GM12878 (cell line): ENCODE data around the gene GMPR2. TPM values are rescaled to one million over a fixed set of nuclear protein-coding genes. Genes with fewer than 3 reads are reported as not detected.

Experiments
- ATAC-seq: fragments of 200-7000 bp; cut with Tn5 transposase; 3 replicates; pipeline ENCODE4 v1.9.1; 2020; ENCODE audit warnings: mild to moderate bottlenecking, moderate library complexity
- BruUV-seq: library from RNA; stranded (reverse); fragments of 400-500 nt; replicated peaks from 2 replicates; lab custom pipeline; 2021; lab: Mats Ljungman, UMichigan
- CTCF ChIA-PET: fragments of 300-600 bp; sonication (Branson Sonifier 250); formaldehyde crosslinking; extraction: SDS; loops from one replicate; lab custom pipeline; 2021; ENCODE audit warnings: inconsistent platforms; lab: Yijun Ruan, JAX
- POLR2A ChIA-PET: fragments of 350-600 bp; formaldehyde crosslinking; extraction: SDS; loops from one replicate; lab custom pipeline; 2021; ENCODE audit warnings: inconsistent platforms; lab: Charles Lee
- RAD21 ChIA-PET: fragments of 300-600 bp; sonication (Branson Sonifier 250); formaldehyde crosslinking; loops from one replicate; lab custom pipeline; 2023; ENCODE audit warnings: antibody characterized with exemption; ENCODE audit not compliant: unreplicated experiment; lab: Charles Lee
- SMC1A ChIA-PET: fragments of 300-600 bp; sonication (Branson Sonifier 250); formaldehyde crosslinking; loops from one replicate; lab custom pipeline; 2023; ENCODE audit not compliant: unreplicated experiment, uncharacterized antibody; lab: Charles Lee
- DNase-seq: peaks from one replicate; pipeline ENCODE4 v3.0.0-alpha.2; 2011; ENCODE audit warnings: low read depth, low spot score
- FAIRE-seq: peaks from 3 replicates; lab custom pipeline; 2011; peaks lifted over from hg19 to GRCh38; lab: Jason Lieb, UNC
- H2AFZ ChIP-seq: 2 replicates; pipeline ENCODE4 v1.6.0; 2011; ENCODE audit warnings: low read depth, low read length, control low read depth; ENCODE audit not compliant: control insufficient read depth
- H3K27ac ChIP-seq: 2 replicates; pipeline ENCODE4 v1.5.1; 2011; ENCODE audit warnings: control low read depth; ENCODE audit not compliant: control insufficient read depth, insufficient read depth
- H3K27me3 ChIP-seq, 2 experiments: replicated peaks in 1 of 2; 2 replicates each; pipeline versions ENCODE4 v1.6.0 to v1.6.1; 2011; ENCODE audit warnings: low read length in 1 of 2; ENCODE audit not compliant: control insufficient read depth in 2 of 2, insufficient read depth in 2 of 2
- H3K36me3 ChIP-seq, 2 experiments: 2 replicates each; pipeline ENCODE4 v1.5.1; 2011; ENCODE audit warnings: low read length in 1 of 2; ENCODE audit not compliant: control insufficient read depth in 2 of 2, insufficient read depth in 2 of 2
- H3K4me1 ChIP-seq: 2 replicates; pipeline ENCODE4 v1.6.1; 2011; ENCODE audit warnings: mild to moderate bottlenecking, low read length, moderate library complexity, mixed read lengths; ENCODE audit not compliant: control insufficient read depth, insufficient read depth
- H3K4me2 ChIP-seq: 2 replicates; pipeline ENCODE4 v1.6.0; 2011; ENCODE audit warnings: control low read depth; ENCODE audit not compliant: control insufficient read depth, insufficient read depth
- H3K4me3 ChIP-seq: fragments of 200-600 bp; sonication (generic); 2 replicates; pipeline ENCODE4 v1.5.1; 2016
- H3K79me2 ChIP-seq: 2 replicates; pipeline ENCODE4 v1.6.0; 2011; ENCODE audit warnings: low read length; ENCODE audit not compliant: control insufficient read depth, insufficient read depth
- H3K9ac ChIP-seq: 2 replicates; pipeline ENCODE4 v1.8.0; 2011; ENCODE audit warnings: low read length, control low read depth, mixed read lengths; ENCODE audit not compliant: control insufficient read depth, insufficient read depth
- H3K9me3 ChIP-seq: replicated peaks from 3 replicates; pipeline ENCODE4 v1.5.1; 2011; ENCODE audit warnings: mild to moderate bottlenecking, low read length; ENCODE audit not compliant: control insufficient read depth, insufficient read depth
- H4K20me1 ChIP-seq: 2 replicates; pipeline ENCODE4 v1.6.0; 2011; ENCODE audit not compliant: control insufficient read depth, insufficient read depth
- BCL11A ChIP-seq: IDR thresholded peaks from 2 replicates; pipeline ENCODE4 v1.6.1; 2011; ENCODE audit warnings: low read depth, low read length
- BMI1 ChIP-seq: fragments of 450-650 bp; IDR thresholded peaks from 2 replicates; pipeline ENCODE4 v1.6.1; 2016; ENCODE audit warnings: mild to moderate bottlenecking, moderate library complexity, borderline replicate concordance
- CBX5 ChIP-seq: sonication (generic); IDR thresholded peaks from 2 replicates; pipeline ENCODE4 v1.6.1; 2016; ENCODE audit warnings: low read depth, moderate library complexity, mild to moderate bottlenecking, inconsistent platforms
- EED ChIP-seq: sonication (generic); IDR thresholded peaks from 2 replicates; pipeline ENCODE4 v1.6.1; 2016; ENCODE audit warnings: antibody characterized with exemption, low read depth
- HSF1 ChIP-seq: fragments of 150-350 bp; IDR thresholded peaks from 2 replicates; pipeline ENCODE4 v1.6.1; 2014; ENCODE audit warnings: mild to moderate bottlenecking, low read depth, low read length
- MYC ChIP-seq: IDR thresholded peaks from 2 replicates; pipeline ENCODE4 v1.6.1; 2011; ENCODE audit warnings: mild to moderate bottlenecking, low read length, moderate library complexity, inconsistent platforms; ENCODE audit not compliant: insufficient read depth, insufficient replicate concordance, insufficient read length, severe bottlenecking
- NFIC ChIP-seq: IDR thresholded peaks from 2 replicates; pipeline ENCODE4 v1.6.1; 2012; ENCODE audit warnings: low read depth, mild to moderate bottlenecking, inconsistent platforms, low read length, moderate library complexity
- NKRF ChIP-seq: fragments of 450-650 bp; conservative IDR thresholded peaks from 2 replicates; pipeline ENCODE4 v1.6.1; 2017; ENCODE audit warnings: mild to moderate bottlenecking, moderate library complexity
- NR2C1 ChIP-seq: fragments of 450-650 bp; IDR thresholded peaks from 2 replicates; pipeline ENCODE4 v1.6.1; 2017; ENCODE audit warnings: antibody characterized with exemption, mild to moderate bottlenecking, moderate library complexity
- POU2F2 ChIP-seq: IDR thresholded peaks from 3 replicates; pipeline ENCODE4 v1.6.1; 2011; ENCODE audit warnings: low read depth, mild to moderate bottlenecking, low read length, borderline replicate concordance
- RFX5 ChIP-seq: IDR thresholded peaks from 2 replicates; pipeline ENCODE4 v1.6.1; 2011; ENCODE audit warnings: low read depth, low read length, improper control_type of control experiment
- RUNX3 ChIP-seq: IDR thresholded peaks from 2 replicates; pipeline ENCODE4 v1.6.1; 2012; ENCODE audit warnings: low read length, inconsistent platforms
- SREBF2 ChIP-seq: IDR thresholded peaks from 2 replicates; pipeline ENCODE4 v1.6.1; 2012; ENCODE audit warnings: mild to moderate bottlenecking, low read length
- SUZ12 ChIP-seq: fragments of 200-600 bp; sonication (generic); IDR thresholded peaks from one replicate; pipeline ENCODE4 v1.6.1; 2018; ENCODE audit warnings: antibody characterized with exemption, mild to moderate bottlenecking; ENCODE audit not compliant: unreplicated experiment
- YY1 ChIP-seq: IDR thresholded peaks from 2 replicates; pipeline ENCODE4 v1.6.1; 2011; ENCODE audit warnings: low read depth, mild to moderate bottlenecking, low read length
- ZBTB33 ChIP-seq: fragments of 450-650 bp; IDR thresholded peaks from 2 replicates; pipeline ENCODE4 v1.6.1; 2017; ENCODE audit warnings: mild to moderate bottlenecking
- ZNF217 ChIP-seq: fragments of 450-650 bp; IDR thresholded peaks from 2 replicates; pipeline ENCODE4 v1.6.1; 2017; ENCODE audit warnings: antibody characterized with exemption, mild to moderate bottlenecking
- WGBS: methylation state at CpG from one replicate; pipeline ENCODE4 v1.1.6; 2016; ENCODE audit warnings: low lambda C conversion rate; ENCODE audit not compliant: insufficient replicate concordance, insufficient coverage; ENCODE audit errors: missing lambda C conversion rate; 5-methylcytosine and 5-hydroxymethylcytosine counted together
- in situ Hi-C: fragments of 300-500 bp; cut with MboI; formaldehyde crosslinking; loops from 9 replicates; pipeline ENCODE4 v1.14.3; 2018; ENCODE audit warnings: mixed read lengths
- intact Hi-C: fragments of 100-400 bp; cut with micrococcal nuclease; formaldehyde crosslinking; loops from one replicate; pipeline ENCODE4 v1.14.2; 2022; ENCODE audit not compliant: unreplicated experiment
- polyA plus RNA-seq, 11 experiments: library from polyadenylated mRNA; depleted of rRNA in 4 of 11; unstranded in 6 of 11; stranded (reverse) in 5 of 11; fragments of >200 nt; fragmentation: Nextera tagmentation in 4 of 11; fragmentation: Illumina TruSeq in 1 of 11; extraction: Ambion mirVana in 4 of 11; extraction: Trizol in 1 of 11; gene quantifications; 1 replicate in 1 of 11; 2 replicates in 10 of 11; pipeline versions ENCODE4 v1.2.1 to v1.2.3, GENCODE V29; 2011 to 2016; ENCODE audit warnings: inconsistent platforms in 2 of 11, missing spikeins in 2 of 11, low read depth in 1 of 11
- total RNA-seq, 4 experiments: library from RNA; depleted of rRNA in 3 of 4; stranded (reverse); fragments of >200 nt in 3 of 4; fragmentation: Illumina TruSeq in 1 of 4; extraction: Trizol in 1 of 4; gene quantifications; 2 replicates each; pipeline versions ENCODE4 v1.2.1 to v1.2.3, GENCODE V29; 2013 to 2021

GMPR2 gene
- total and polyA plus RNA-seq, 10 of the 15 experiments (the other 5 are each of a cell fraction or from before 2014, with no cell fraction given): 55.1 to 80.3 (median 61.5) TPM

- Histone ChIP-seq H3K27ac (no peak overlapping the region), H3K79me2 (no peaks in the 10 kb centered on the region), H3K4me1 (no peaks in the 10 kb centered on the region; the same call in none of the 2 replicates), H2AFZ (no peak overlapping the region), H3K36me3 (peaks cover 1 to 24% of the 10 kb centered on the region in 2 experiments; a peak in 3 of 4 replicates), H4K20me1 (0 out of 2 replicates have a peak, but pooled peaks cover 3% of the 10 kb centered on the region), H3K9ac (no peak overlapping the region), H3K4me2 (no peak overlapping the region), H3K27me3 (no peaks in the 10 kb centered on the region), H3K9me3 (peaks cover 5% of the 10 kb centered on the region), H3K4me3 (no peak overlapping the region)
- DNase-seq: no peak
- in situ Hi-C loops: no loop called here
- ChIA-PET POLR2A (interaction anchor here (0.7 to 1.1 kb wide), 3 partner anchors 9 to 96 kb away, joined by 3 read pairs; partner anchors contain the start of gene TM9SF1), CTCF (interaction anchor here (1.2 kb wide), 1 partner anchor 11 kb away, joined by 3 read pairs; the partner anchor contains the start of gene MDP1), SMC1A (no interaction called here), RAD21 (no interaction called here)
- no peak for FAIRE-seq
- no peak for ATAC-seq
- TF ChIP-seq BMI1 (no peak), CBX5 (no peak), ZBTB33 (no peak), SREBF2 (no peak), ZNF217 (no peak), POU2F2 (no peak), SUZ12 (no peak), MYC (no peak), EED (no peak), HSF1 (no peak), NFIC (no peak), RFX5 (no peak), NR2C1 (no peak), NKRF (no peak), YY1 (no peak), BCL11A (no peak), RUNX3 (no peak)
- intact Hi-C loops: no loop called here
- WGBS: 79% methylated on average over 7 of the region's 7 CpGs
- BruUV-seq: no TSS peak
Measured at GRCh38 chr14:24204163-24205146, 28.3 kb upstream of the GMPR2 start.
